K562 (cell line): ENCODE measurements around the gene GPC1. TPM values are rescaled to one million over a fixed set of nuclear protein-coding genes. Genes with fewer than 3 reads are reported as not detected.

Source experiments
- ATAC-seq: fragments of 200-7000 bp; cut with Tn5 transposase; 3 replicates; pipeline ENCODE4 v1.9.1; 2020; ENCODE audit warnings: moderate library complexity
- BruUV-seq: library from RNA; stranded (reverse); fragments of 400-500 nt; replicated peaks from 2 replicates; lab custom pipeline; 2021; lab: Mats Ljungman, UMichigan
- CTCF ChIA-PET: fragments of 300-600 bp; formaldehyde crosslinking; extraction: SDS; loops from one replicate; lab custom pipeline; 2021; ENCODE audit warnings: low intra/inter-chr PET ratio; lab: Yijun Ruan, JAX
- POLR2A ChIA-PET: fragments of 300-600, 350-650 bp; sonication (Branson Sonifier 250); formaldehyde crosslinking; extraction: SDS; loops from one replicate; lab custom pipeline; 2021; ENCODE audit warnings: antibody characterized with exemption, inconsistent platforms; lab: Yijun Ruan, JAX
- DNase-seq, 4 experiments: peaks; one replicate each; pipeline versions ENCODE4 v3.0.0 to v3.0.0-alpha.2; 2011 to 2018; ENCODE audit warnings: low spot score in 3 of 4, mixed read lengths in 3 of 4; ENCODE audit errors: extremely low read depth in 1 of 4
- FAIRE-seq: peaks from 2 replicates; lab custom pipeline; 2011; peaks lifted over from hg19 to GRCh38; lab: Jason Lieb, UNC
- H2AFZ ChIP-seq: 2 replicates; pipeline ENCODE4 v1.6.0; 2011; ENCODE audit warnings: low read depth, low read length, control low read depth, inconsistent platforms
- H3K27ac ChIP-seq: fragments of 200-600 bp; 3 replicates; pipeline ENCODE4 v1.8.0; 2011; ENCODE audit warnings: low read depth, mild to moderate bottlenecking, control low read depth, inconsistent platforms, low read length, moderate library complexity, mixed read lengths; ENCODE audit errors: extremely low read depth
- H3K27me3 ChIP-seq, 2 experiments: fragments of 300-600 bp in 1 of 2; 2 replicates in 1 of 2; 3 replicates in 1 of 2; pipeline versions ENCODE4 v1.6.0 to v1.8.0; 2011; ENCODE audit warnings: inconsistent platforms in 2 of 2, low read length in 2 of 2, mild to moderate bottlenecking in 1 of 2, mixed read lengths in 1 of 2, moderate library complexity in 1 of 2; ENCODE audit not compliant: control insufficient read depth in 2 of 2, insufficient read depth in 2 of 2
- H3K36me3 ChIP-seq: fragments of 300-600 bp; 3 replicates; pipeline ENCODE4 v1.8.0; 2011; ENCODE audit warnings: mild to moderate bottlenecking, low read length, inconsistent platforms; ENCODE audit not compliant: control insufficient read depth, insufficient read depth
- H3K4me1 ChIP-seq, 2 experiments: fragments of 200-600 bp in 1 of 2; replicated peaks in 1 of 2; 2 replicates in 1 of 2; 3 replicates in 1 of 2; pipeline versions ENCODE4 v1.5.1 to v1.8.0; 2011; ENCODE audit warnings: inconsistent platforms in 2 of 2, low read length in 2 of 2, mild to moderate bottlenecking in 1 of 2, mixed read lengths in 1 of 2, moderate library complexity in 1 of 2; ENCODE audit not compliant: control insufficient read depth in 2 of 2, insufficient read depth in 2 of 2
- H3K4me2 ChIP-seq: 2 replicates; pipeline ENCODE4 v1.6.1; 2011; ENCODE audit warnings: low read length, control low read depth, inconsistent platforms, mixed read lengths; ENCODE audit not compliant: insufficient read depth
- H3K4me3 ChIP-seq: fragments of 200-600 bp; sonication (generic), shearing (Covaris generic); 2 replicates; pipeline ENCODE4 v1.5.1; 2016; ENCODE audit warnings: control low read depth, inconsistent platforms
- H3K79me2 ChIP-seq: fragments of 200-600 bp; 3 replicates; pipeline ENCODE4 v1.8.0; 2011; ENCODE audit warnings: low read length, inconsistent platforms; ENCODE audit not compliant: control insufficient read depth, insufficient read depth
- H3K9ac ChIP-seq, 2 experiments: 2 replicates each; pipeline versions ENCODE4 v1.6.0 to v1.6.1; 2011; ENCODE audit warnings: low read depth in 2 of 2, low read length in 2 of 2, control low read depth in 1 of 2, inconsistent platforms in 1 of 2, mild to moderate bottlenecking in 1 of 2, mixed read lengths in 1 of 2; ENCODE audit not compliant: insufficient read depth in 1 of 2
- H3K9me1 ChIP-seq: one replicate; pipeline ENCODE4 v1.6.0; 2011; ENCODE audit warnings: inconsistent platforms, mild to moderate bottlenecking, low read length, moderate library complexity; ENCODE audit not compliant: control insufficient read depth, insufficient read depth
- H3K9me3 ChIP-seq: replicated peaks from 2 replicates; pipeline ENCODE4 v1.5.1; 2011; ENCODE audit warnings: low read depth, low read length, inconsistent platforms; ENCODE audit not compliant: control insufficient read depth, insufficient read depth
- H4K20me1 ChIP-seq: replicated peaks from 2 replicates; pipeline ENCODE4 v1.6.1; 2011; ENCODE audit warnings: low read length, inconsistent platforms, mixed read lengths; ENCODE audit not compliant: control insufficient read depth, insufficient read depth
- BACH1 ChIP-seq: fragments of 200-800 bp; sonication (Bioruptor generic); IDR thresholded peaks from 2 replicates; pipeline ENCODE4 v1.6.1; 2016; ENCODE audit warnings: missing genetic modification characterization, missing compliant biosample characterization
- PATZ1 ChIP-seq: fragments of 250-450 bp; sonication (Bioruptor Pico); IDR thresholded peaks from 2 replicates; pipeline ENCODE4 v1.5.0; 2020; ENCODE audit warnings: mild to moderate bottlenecking, borderline replicate concordance
- RNF219 ChIP-seq: fragments of 250-450 bp; sonication (Bioruptor Pico); IDR thresholded peaks from 2 replicates; pipeline ENCODE4 v1.5.0; 2022; ENCODE audit warnings: mild to moderate bottlenecking
- UBTF ChIP-seq, 2 experiments: IDR thresholded peaks; 2 replicates each; pipeline ENCODE4 v1.6.1; 2012; ENCODE audit warnings: improper control_type of control experiment in 2 of 2, low read depth in 2 of 2, low read length in 2 of 2, borderline replicate concordance in 1 of 2
- ZC3H4 ChIP-seq: sonication (generic); formaldehyde crosslinking; IDR thresholded peaks from 2 replicates; pipeline ENCODE4 v1.9.0; 2021; ENCODE audit warnings: missing genetic modification reagents, borderline replicate concordance
- ZNF408 ChIP-seq: fragments of 250-450 bp; sonication (Bioruptor Pico); IDR thresholded peaks from 2 replicates; pipeline ENCODE4 v1.4.0; 2020; ENCODE audit warnings: low read depth, mild to moderate bottlenecking, moderate library complexity
- WGBS: fragments of 100-300 bp; shearing (Covaris generic); methylation state at CpG from one replicate; pipeline ENCODE4 v1.1.6; 2016; ENCODE audit warnings: low coverage, mixed read lengths; ENCODE audit not compliant: insufficient coverage; ENCODE audit errors: missing lambda C conversion rate; 5-methylcytosine and 5-hydroxymethylcytosine counted together
- in situ Hi-C: fragments of 300-500 bp; cut with MboI; formaldehyde crosslinking; loops from 4 replicates; pipeline ENCODE4 v1.15.0; 2018; ENCODE audit warnings: inconsistent platforms, mixed read lengths
- intact Hi-C: fragments of 100-400 bp; cut with micrococcal nuclease; formaldehyde crosslinking; loops from 2 replicates; pipeline ENCODE4 v1.14.2; 2022
- polyA plus RNA-seq, 8 experiments: library from polyadenylated mRNA; depleted of rRNA in 4 of 8; stranded (reverse) in 5 of 8; unstranded in 3 of 8; fragments of >200 nt; fragmentation: Nextera tagmentation in 2 of 8; fragmentation: Illumina TruSeq in 1 of 8; extraction: Ambion mirVana in 2 of 8; extraction: Trizol in 1 of 8; gene quantifications; 2 replicates each; pipeline versions ENCODE4 v1.2.1 to v1.2.3, GENCODE V29; 2011 to 2014; ENCODE audit warnings: inconsistent platforms in 1 of 8, missing spikeins in 1 of 8
- total RNA-seq, 7 experiments: library from RNA; depleted of rRNA in 6 of 7; stranded (reverse); fragments of >200 nt in 6 of 7; fragmentation: Illumina TruSeq in 2 of 7; extraction: Trizol in 2 of 7; gene quantifications; 2 replicates each; pipeline versions ENCODE4 v1.2.1 to v1.2.3, GENCODE V29; 2011 to 2021; ENCODE audit warnings: low replicate concordance in 1 of 7

The GPC1 gene
- total and polyA plus RNA-seq, 9 of the 15 experiments (the other 6 are each of a cell fraction or from before 2014, with no cell fraction given) = 0.07 to 0.82 (median 0.14) TPM; not detected in 3

GRCh38 chr2:240455647-240456446 lies 20.4 kb downstream of the GPC1 start:
- H2AFZ ChIP-seq = no peak overlapping the region
- H3K27ac ChIP-seq = no peak overlapping the region
- H3K36me3 ChIP-seq = no peaks in the 10 kb centered on the region
- 0 out of 2 replicates have a peak, but pooled peaks cover 5% of the 10 kb centered on the region for H4K20me1 ChIP-seq
- H3K4me3 ChIP-seq = no peak overlapping the region
- CTCF ChIA-PET = no interaction called here
- H3K4me1 ChIP-seq = peaks cover 0 to 50% of the 10 kb centered on the region in 2 experiments; a peak in 2 of 5 replicates
- H3K9me1 ChIP-seq = no peaks in the 10 kb centered on the region
- BruUV-seq = no TSS peak
- H3K9ac ChIP-seq = no peak overlapping the region
- no peak for FAIRE-seq
- intact Hi-C loops (no loop called here), in situ Hi-C loops (no loop called here)
- POLR2A ChIA-PET = interaction anchor here (0.5 to 0.6 kb wide), 2 partner anchors 100 to 259 kb away, joined by 3 to 4 read pairs; no protein-coding TSS in a partner anchor
- no peak for DNase-seq
- H3K27me3 ChIP-seq = peaks cover 0 to 52% of the 10 kb centered on the region in 2 experiments; a peak in 3 of 5 replicates
- H3K79me2 ChIP-seq = no peaks in the 10 kb centered on the region
- no peaks in the 10 kb centered on the region for H3K9me3 ChIP-seq
- ATAC-seq = peak; percentile 9; the same call in 1 of the 3 replicates
- no peak for TF ChIP-seq BACH1 (tag)
- peak in 1 of 2 experiments; percentile 94; a peak in 2 of 4 replicates for TF ChIP-seq UBTF (IDR thresholded peaks at IDR 0.05; ENCODE audit: borderline replicate concordance in 1 of 2, low read depth in 2 of 2, low read length in 2 of 2)
- TF ChIP-seq RNF219 (CRISPR knock-in tag) = no peak
- no peak for TF ChIP-seq PATZ1
- TF ChIP-seq ZC3H4 = no peak
- no peak for TF ChIP-seq ZNF408 (CRISPR knock-in tag)
- WGBS = 4% methylated on average over 15 of the region's 55 CpGs
- no peak overlapping the region for H3K4me2 ChIP-seq
